Endothelial cell of umbilical vein (primary cell): ENCODE data around the gene BMPR1B. TPM values are rescaled to one million over a fixed set of nuclear protein-coding genes. Genes with fewer than 3 reads are reported as not detected.

Experiments used
- BruUV-seq: library from RNA; stranded (reverse); fragments of 400-500 nt; replicated peaks from 2 replicates; lab custom pipeline; 2021; lab: Mats Ljungman, UMichigan
- CTCF ChIA-PET: fragments of 300-600, 350-600 bp; sonication (Branson Sonifier 250); formaldehyde crosslinking; loops from one replicate; lab custom pipeline; 2021; ENCODE audit warnings: antibody characterized with exemption, inconsistent platforms; lab: Charles Lee
- POLR2A ChIA-PET: fragments of 300-600, 350-600 bp; sonication (Branson Sonifier 250); formaldehyde crosslinking; loops from one replicate; lab custom pipeline; 2021; ENCODE audit warnings: antibody characterized with exemption, inconsistent platforms; lab: Charles Lee
- DNase-seq: peaks from one replicate; pipeline ENCODE4 v3.0.0-alpha.2; 2011; ENCODE audit warnings: low read depth, low spot score
- FAIRE-seq: peaks from 2 replicates; lab custom pipeline; 2011; peaks lifted over from hg19 to GRCh38; lab: Jason Lieb, UNC
- H2AFZ ChIP-seq: 2 replicates; pipeline ENCODE4 v1.6.0; 2012; ENCODE audit warnings: low read depth, low read length, control low read depth, inconsistent platforms
- H3K27ac ChIP-seq: 2 replicates; pipeline ENCODE4 v1.5.1; 2011; ENCODE audit warnings: low read depth, mild to moderate bottlenecking, control low read depth, low read length, moderate library complexity; ENCODE audit not compliant: insufficient read depth
- H3K27me3 ChIP-seq, 2 experiments: 2 replicates each; pipeline versions ENCODE4 v1.6.0 to v1.6.1; 2011; ENCODE audit warnings: low read length in 2 of 2, mixed read lengths in 1 of 2; ENCODE audit not compliant: control insufficient read depth in 2 of 2, insufficient read depth in 2 of 2
- H3K36me3 ChIP-seq, 2 experiments: 2 replicates in 1 of 2; 3 replicates in 1 of 2; pipeline ENCODE4 v1.5.1; 2011; ENCODE audit warnings: low read length in 2 of 2, mild to moderate bottlenecking in 1 of 2, moderate library complexity in 1 of 2; ENCODE audit not compliant: control insufficient read depth in 2 of 2, insufficient read depth in 2 of 2; ENCODE audit errors: extremely low read depth in 1 of 2
- H3K4me1 ChIP-seq: 3 replicates; pipeline ENCODE4 v1.5.1; 2011; ENCODE audit warnings: mild to moderate bottlenecking, low read length; ENCODE audit not compliant: control insufficient read depth, insufficient read depth; ENCODE audit errors: extremely low read depth
- H3K4me2 ChIP-seq: 2 replicates; pipeline ENCODE4 v1.6.1; 2011; ENCODE audit warnings: low read length, control low read depth, mixed read lengths; ENCODE audit not compliant: insufficient read depth
- H3K4me3 ChIP-seq, 3 experiments: fragments of 200-600 bp in 1 of 3; sonication (generic), shearing (Covaris generic) in 1 of 3; replicated peaks in 1 of 3; 2 replicates each; pipeline ENCODE4 v1.5.1; 2011 to 2016; ENCODE audit warnings: control low read depth in 3 of 3, low read length in 3 of 3, mild to moderate bottlenecking in 2 of 3, inconsistent platforms in 1 of 3, low read depth in 1 of 3, moderate library complexity in 1 of 3; ENCODE audit not compliant: insufficient read depth in 1 of 3
- H3K79me2 ChIP-seq: 2 replicates; pipeline ENCODE4 v1.6.0; 2012; ENCODE audit warnings: low read length, inconsistent platforms; ENCODE audit not compliant: control insufficient read depth, insufficient read depth
- H3K9ac ChIP-seq: replicated peaks from 2 replicates; pipeline ENCODE3; 2011; ENCODE audit warnings: low read length, control low read depth; ENCODE audit not compliant: insufficient read depth; ENCODE audit errors: extremely low read depth
- H3K9me1 ChIP-seq: replicated peaks from 3 replicates; pipeline ENCODE4 v1.6.0; 2011; ENCODE audit warnings: mild to moderate bottlenecking, low read length; ENCODE audit not compliant: control insufficient read depth, insufficient read depth; ENCODE audit errors: extremely low read depth
- H3K9me3 ChIP-seq: replicated peaks from 2 replicates; pipeline ENCODE4 v1.5.1; 2012; ENCODE audit warnings: low read length, inconsistent platforms; ENCODE audit not compliant: control insufficient read depth, insufficient read depth
- H4K20me1 ChIP-seq: replicated peaks from 2 replicates; pipeline ENCODE3; 2011; ENCODE audit warnings: mild to moderate bottlenecking, low read length; ENCODE audit not compliant: control insufficient read depth, insufficient read depth; ENCODE audit errors: extremely low read depth
- EZH2 ChIP-seq: IDR thresholded peaks from 2 replicates; pipeline ENCODE4 v1.6.1; 2012; ENCODE audit warnings: borderline replicate concordance, low read depth, mild to moderate bottlenecking, moderate library complexity, low read length, inconsistent platforms; ENCODE audit not compliant: severe bottlenecking
- FOS ChIP-seq: IDR thresholded peaks from 2 replicates; pipeline ENCODE4 v1.6.1; 2011; ENCODE audit warnings: mild to moderate bottlenecking, low read length, moderate library complexity, borderline replicate concordance; ENCODE audit not compliant: insufficient read depth
- GATA2 ChIP-seq: IDR thresholded peaks from 2 replicates; pipeline ENCODE4 v1.7.0; 2011; ENCODE audit warnings: low read depth, mild to moderate bottlenecking, moderate library complexity, mixed read lengths, low read length; ENCODE audit not compliant: insufficient read length, insufficient read depth
- JUN ChIP-seq: IDR thresholded peaks from 2 replicates; pipeline ENCODE4 v1.6.1; 2011; ENCODE audit warnings: borderline replicate concordance, low read depth; ENCODE audit not compliant: insufficient read length, insufficient read depth
- MYC ChIP-seq: IDR thresholded peaks from one replicate; pipeline ENCODE4 v1.6.1; 2011; ENCODE audit warnings: mild to moderate bottlenecking, low read depth, low read length
- POLR2A ChIP-seq: IDR thresholded peaks from 2 replicates; pipeline ENCODE4 v1.6.1; 2012; ENCODE audit warnings: low read depth, mild to moderate bottlenecking, control low read depth, low read length
- POLR2AphosphoS5 ChIP-seq: IDR thresholded peaks from 2 replicates; pipeline ENCODE4 v1.6.1; 2012; ENCODE audit warnings: low read depth, mild to moderate bottlenecking, control low read depth, low read length, moderate library complexity; ENCODE audit not compliant: insufficient read depth
- dilution Hi-C: fragments of 300-500 bp; cut with MboI; formaldehyde crosslinking; loops from one replicate; pipeline ENCODE4 v1.15.0; 2019; ENCODE audit warnings: low sequenced_read_pairs; ENCODE audit not compliant: extremely low pct_ligation_motif_present
- intact Hi-C: fragments of 100-400 bp; cut with micrococcal nuclease; formaldehyde crosslinking; loops from one replicate; pipeline ENCODE4 v1.10.0; 2022
- polyA plus RNA-seq, 4 experiments: library from polyadenylated mRNA; depleted of rRNA in 3 of 4; stranded (reverse) in 3 of 4; unstranded in 1 of 4; fragments of >200 nt; gene quantifications; 2 replicates each; pipeline versions ENCODE4 v1.2.1 to v1.2.3, GENCODE V29; 2011 to 2012; ENCODE audit warnings: missing spikeins in 1 of 4
- total RNA-seq: library from RNA; stranded (reverse); gene quantifications from 2 replicates; pipeline ENCODE4 v1.2.3, GENCODE V29; 2021
- TF ChIP-seq, protein P1 (sequence below): IDR thresholded peaks from 2 replicates; pipeline ENCODE4 v1.6.1; 2011; ENCODE audit not compliant: insufficient read depth, insufficient read length
- TF ChIP-seq, protein P2 (sequence below), 2 donors: IDR thresholded peaks; 1 replicate in 1 of 2; 2 replicates in 1 of 2; pipeline ENCODE4 v1.5.1; 2011; ENCODE audit warnings: low read length in 2 of 2, mild to moderate bottlenecking in 2 of 2, moderate library complexity in 2 of 2, control low read depth in 1 of 2, inconsistent platforms in 1 of 2, low read depth in 1 of 2; ENCODE audit not compliant: insufficient read depth in 1 of 2; ENCODE audit errors: extremely low read depth in 1 of 2

Gene BMPR1B
- total and polyA plus RNA-seq, 2 donors (not counting 3 experiments of a cell fraction or from before 2014, with no cell fraction given), result 0.28 to 2.1 TPM

DNA sequence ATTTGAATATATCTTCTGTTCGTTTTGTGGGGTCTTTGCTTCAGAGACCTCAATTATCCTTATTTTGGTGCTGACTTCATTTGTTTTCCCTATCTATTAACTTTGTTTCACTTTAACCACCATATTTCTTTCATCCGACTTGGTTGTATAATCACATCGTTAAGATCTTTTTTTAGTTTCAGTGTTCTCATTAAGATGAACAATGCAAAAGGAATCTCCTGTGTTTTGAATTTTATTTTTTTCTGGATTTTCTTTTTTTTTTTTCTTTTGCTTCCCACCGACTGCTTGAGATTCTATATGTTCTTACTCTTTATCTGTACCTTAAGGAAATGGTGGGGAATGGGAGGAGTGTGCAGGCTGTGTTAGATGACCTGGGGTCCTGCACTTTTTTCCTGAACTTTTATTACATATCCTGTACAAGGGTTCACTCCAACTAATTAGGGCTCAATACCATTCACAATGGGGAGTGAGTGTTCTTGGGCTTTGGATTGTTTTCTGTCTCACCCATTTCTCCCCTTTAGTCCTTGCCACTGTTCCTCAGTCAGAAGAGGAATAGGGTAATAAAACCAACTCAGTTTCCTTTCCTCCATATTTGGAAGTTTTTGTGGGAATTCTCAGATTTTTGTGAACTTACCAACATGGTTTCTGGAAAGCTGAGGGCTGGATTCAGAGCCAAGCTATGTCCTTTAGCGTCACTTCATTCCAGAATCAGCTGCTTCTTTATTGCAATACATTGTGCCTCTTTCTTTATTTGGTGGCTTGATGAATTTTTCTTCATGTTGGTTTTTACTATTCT, 43.2 kb upstream of the BMPR1B start:
- H3K4me1 ChIP-seq, result no peaks in the 10 kb centered on the region
- FAIRE-seq (peak; percentile 73), DNase-seq (peak; percentile 52)
- no peaks in the 10 kb centered on the region for H3K36me3 ChIP-seq
- H3K79me2 ChIP-seq, result no peaks in the 10 kb centered on the region
- dilution Hi-C loops, result no loop called here
- CTCF ChIA-PET, result interaction anchor here (1.1 kb wide), 1 partner anchor 10 kb away, joined by 3 read pairs; no protein-coding TSS in a partner anchor
- intact Hi-C loops, result loop anchor here (10.0 kb wide), 1 partner anchor 310 kb away; no protein-coding TSS in a partner anchor
- POLR2A ChIA-PET, result no interaction called here
- H3K4me3 ChIP-seq, result peak overlapping the region in 1 of 3 experiments; percentile 5
- TF ChIP-seq MYC, result no peak
- TF ChIP-seq, protein P1, sequence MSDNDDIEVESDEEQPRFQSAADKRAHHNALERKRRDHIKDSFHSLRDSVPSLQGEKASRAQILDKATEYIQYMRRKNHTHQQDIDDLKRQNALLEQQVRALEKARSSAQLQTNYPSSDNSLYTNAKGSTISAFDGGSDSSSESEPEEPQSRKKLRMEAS, result no peak
- no peak for TF ChIP-seq GATA2
- TF ChIP-seq, protein P2, sequence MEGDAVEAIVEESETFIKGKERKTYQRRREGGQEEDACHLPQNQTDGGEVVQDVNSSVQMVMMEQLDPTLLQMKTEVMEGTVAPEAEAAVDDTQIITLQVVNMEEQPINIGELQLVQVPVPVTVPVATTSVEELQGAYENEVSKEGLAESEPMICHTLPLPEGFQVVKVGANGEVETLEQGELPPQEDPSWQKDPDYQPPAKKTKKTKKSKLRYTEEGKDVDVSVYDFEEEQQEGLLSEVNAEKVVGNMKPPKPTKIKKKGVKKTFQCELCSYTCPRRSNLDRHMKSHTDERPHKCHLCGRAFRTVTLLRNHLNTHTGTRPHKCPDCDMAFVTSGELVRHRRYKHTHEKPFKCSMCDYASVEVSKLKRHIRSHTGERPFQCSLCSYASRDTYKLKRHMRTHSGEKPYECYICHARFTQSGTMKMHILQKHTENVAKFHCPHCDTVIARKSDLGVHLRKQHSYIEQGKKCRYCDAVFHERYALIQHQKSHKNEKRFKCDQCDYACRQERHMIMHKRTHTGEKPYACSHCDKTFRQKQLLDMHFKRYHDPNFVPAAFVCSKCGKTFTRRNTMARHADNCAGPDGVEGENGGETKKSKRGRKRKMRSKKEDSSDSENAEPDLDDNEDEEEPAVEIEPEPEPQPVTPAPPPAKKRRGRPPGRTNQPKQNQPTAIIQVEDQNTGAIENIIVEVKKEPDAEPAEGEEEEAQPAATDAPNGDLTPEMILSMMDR (IDR thresholded peaks at IDR 0.05; ENCODE audit: extremely low read depth in 1 of 2, insufficient read depth in 1 of 2, low read depth in 1 of 2, low read length in 2 of 2), result no peak
- no peak for TF ChIP-seq POLR2AphosphoS5
- TF ChIP-seq JUN, result no peak
- TF ChIP-seq FOS, result no peak
- TF ChIP-seq EZH2, result no peak
- no peak for TF ChIP-seq POLR2A
- H3K9me3 ChIP-seq, result no peaks in the 10 kb centered on the region
- no peaks in the 10 kb centered on the region for H3K9me1 ChIP-seq
- no TSS peak for BruUV-seq
- no peak overlapping the region for H3K9ac ChIP-seq
- no peaks in the 10 kb centered on the region for H4K20me1 ChIP-seq
- H3K4me2 ChIP-seq, result peak overlapping the region; percentile 37
- H2AFZ ChIP-seq, result peak overlapping the region; percentile 92
- no peak overlapping the region for H3K27ac ChIP-seq
- no peaks in the 10 kb centered on the region for H3K27me3 ChIP-seq
